ENCODE data around the gene HPCA. TPM values are rescaled to one million over a fixed set of nuclear protein-coding genes. Genes with fewer than 3 reads are reported as not detected.

Gene HPCA
- total and polyA plus RNA-seq, 2 of the 13 experiments (the other 11 are each of a cell fraction or from before 2014, with no cell fraction given), result not detected

GRCh38 chr1:32894681-32895080, 8.4 kb downstream of the HPCA start:
- DNase-seq (ENCODE audit: low spot score), result no peak
- ChIA-PET POLR2A (interaction anchor here (0.9 kb wide), 1 partner anchor 69 kb away, joined by 3 read pairs; no protein-coding TSS in a partner anchor), CTCF (ENCODE audit: low intra/inter-chr PET ratio, low total read pairs) (interaction anchor here (0.6 kb wide), 1 partner anchor 826 kb away, joined by 3 read pairs; no protein-coding TSS in a partner anchor)
- Histone ChIP-seq H3K4me2 (ENCODE audit: low read depth, low read length) (no peak overlapping the region), H3K4me1 (ENCODE audit: insufficient read depth, low read length) (no peaks in the 10 kb centered on the region), H3K4me3 (replicated peaks in 1 of 3; ENCODE audit: insufficient read depth in 1 of 3, low read depth in 2 of 3, low read length in 3 of 3) (no peak overlapping the region), H3K27me3 (ENCODE audit: control insufficient read depth in 1 of 2, insufficient read depth in 2 of 2, low read length in 2 of 2) (peaks cover 11 to 61% of the 10 kb centered on the region in 2 experiments; a peak in 4 of 5 replicates), H4K20me1 (ENCODE audit: insufficient read depth, low read length) (0 out of 2 replicates have a peak, but pooled peaks cover 2% of the 10 kb centered on the region), H2AFZ (ENCODE audit: low read length) (no peak overlapping the region), H3K27ac (ENCODE audit: extremely low read length, insufficient read depth, low read length) (no peak overlapping the region), H3K9me3 (ENCODE audit: low read length) (no peaks in the 10 kb centered on the region), H3K79me2 (ENCODE audit: insufficient read depth, low read length) (no peaks in the 10 kb centered on the region), H3K9ac (ENCODE audit: insufficient read depth, low read depth, low read length) (no peak overlapping the region), H3K36me3 (replicated peaks in 1 of 2; ENCODE audit: control insufficient read depth in 1 of 2, insufficient read depth in 2 of 2, low read length in 2 of 2) (no peaks in the 10 kb centered on the region)
- in situ Hi-C loops (cut with HindIII; ENCODE audit: extremely low pct_ligation_motif_present, low pct_unique_long_range_greater_than_20kb), result no loop called here
- no peak for FAIRE-seq
- no peak; the same call in 2 of the 3 replicates for ATAC-seq
- no CpG with 5 or more reads among the region's 6 CpGs for WGBS (ENCODE audit: low lambda C conversion rate)
- TF ChIP-seq NCOA2 (CRISPR knock-in tag; IDR thresholded peaks at IDR 0.05) (no peak), HIC2 (CRISPR knock-in tag; IDR thresholded peaks at IDR 0.05; ENCODE audit: low read depth) (no peak), MAF1 (CRISPR knock-in tag; IDR thresholded peaks at IDR 0.05; ENCODE audit: borderline replicate concordance) (no peak), ZNF766 (CRISPR knock-in tag; IDR thresholded peaks at IDR 0.05; ENCODE audit: borderline replicate concordance) (no peak), SETDB1 (CRISPR knock-in tag; IDR thresholded peaks at IDR 0.05; ENCODE audit: borderline replicate concordance) (no peak), CENPBD1 (CRISPR knock-in tag; IDR thresholded peaks at IDR 0.05; ENCODE audit: borderline replicate concordance, low read depth) (no peak)
- intact Hi-C loops (cut with micrococcal nuclease; ENCODE audit: unreplicated experiment), result no loop called here
- BruUV-seq (replicated peaks), result no TSS peak
